Measurements from ENCODE around the gene ERICH6.

Gene ERICH6

GRCh38 chr3:150739200-150739863 lies 35.6 kb upstream of the ERICH6 start:
- Histone ChIP-seq H3K4me3 (ENCODE audit: low read depth, low read length) (no peak overlapping the region), H3K4me1 (ENCODE audit: control insufficient read depth, insufficient read depth, low read length) (no peaks in the 10 kb centered on the region), H3K27ac (ENCODE audit: extremely low read depth, low read depth, low read length) (no peak overlapping the region), H3K9me3 (ENCODE audit: control insufficient read depth, insufficient read depth, low read depth, low read length) (no peaks in the 10 kb centered on the region), H3K36me3 (ENCODE audit: control insufficient read depth in 2 of 2, insufficient read depth in 1 of 2, low read length in 2 of 2) (peaks cover 0 to 10% of the 10 kb centered on the region in 2 experiments; a peak in 1 of 3 replicates)
- CTCF ChIA-PET: no interaction called here
- POLR2A ChIA-PET: no interaction called here
- TF ChIP-seq ZNF362 (tag by site-specific recombination; IDR thresholded peaks at IDR 0.05): 0 out of 2 replicates have a peak, but pooled peaks have one; percentile 33
- no peak for TF ChIP-seq ZBTB21 (tag by site-specific recombination; IDR thresholded peaks at IDR 0.05)

- no peak overlapping the region for H3K27ac ChIP-seq (ENCODE audit: extremely low read depth, low read depth, low read length)
Measured at GRCh38 chr3:150738688-150739087, 35.0 kb upstream of the ERICH6 start.

GRCh38 chr3:150737874-150738679 lies 34.4 kb upstream of the ERICH6 start:
- peaks cover 0 to 10% of the 10 kb centered on the region in 2 experiments; a peak in 1 of 3 replicates for H3K36me3 ChIP-seq (ENCODE audit: control insufficient read depth in 2 of 2, insufficient read depth in 1 of 2, low read length in 2 of 2)
- H3K27ac ChIP-seq (ENCODE audit: extremely low read depth, low read depth, low read length): no peak overlapping the region
- H3K4me3 ChIP-seq (ENCODE audit: low read depth, low read length): no peak overlapping the region
- ChIA-PET POLR2A (no interaction called here), CTCF (interaction anchor here (0.6 kb wide), 1 partner anchor 93 kb away, joined by 3 read pairs; no protein-coding TSS in a partner anchor)
- H3K9me3 ChIP-seq (ENCODE audit: control insufficient read depth, insufficient read depth, low read depth, low read length): no peaks in the 10 kb centered on the region
- H3K4me1 ChIP-seq (ENCODE audit: control insufficient read depth, insufficient read depth, low read length): no peaks in the 10 kb centered on the region
- TF ChIP-seq ZNF513 (tag by site-specific recombination; IDR thresholded peaks at IDR 0.05) (no peak), ZNF148 (tag by site-specific recombination; IDR thresholded peaks at IDR 0.05; ENCODE audit: borderline replicate concordance) (no peak), GLI2 (tag by site-specific recombination; IDR thresholded peaks at IDR 0.05; ENCODE audit: borderline replicate concordance, low read depth) (no peak), ZNF155 (tag by site-specific recombination; IDR thresholded peaks at IDR 0.05) (no peak), ZBTB48 (tag by site-specific recombination; IDR thresholded peaks at IDR 0.05) (no peak), ZNF544 (tag by site-specific recombination; IDR thresholded peaks at IDR 0.05) (no peak), ZSCAN30 (tag by site-specific recombination; IDR thresholded peaks at IDR 0.05) (no peak), ZNF747 (tag by site-specific recombination; IDR thresholded peaks at IDR 0.05) (no peak), ZNF274 (IDR thresholded peaks at IDR 0.05; ENCODE audit: low read length) (no peak), ZNF274 (tag by site-specific recombination; IDR thresholded peaks at IDR 0.05; ENCODE audit: borderline replicate concordance) (no peak), EGR2 (tag by site-specific recombination; IDR thresholded peaks at IDR 0.05; ENCODE audit: low read depth) (no peak), ZNF174 (tag by site-specific recombination; IDR thresholded peaks at IDR 0.05) (no peak), ZNF626 (tag by site-specific recombination; IDR thresholded peaks at IDR 0.05) (no peak)

More at GRCh38 chr3:150738688-150739087, 35.0 kb upstream of the ERICH6 start:
- peaks cover 0 to 10% of the 10 kb centered on the region in 2 experiments; a peak in 1 of 3 replicates for H3K36me3 ChIP-seq (ENCODE audit: control insufficient read depth in 2 of 2, insufficient read depth in 1 of 2, low read length in 2 of 2)
- ChIA-PET POLR2A (no interaction called here), CTCF (no interaction called here)
- H3K9me3 ChIP-seq (ENCODE audit: control insufficient read depth, insufficient read depth, low read depth, low read length): no peaks in the 10 kb centered on the region
- H3K4me3 ChIP-seq (ENCODE audit: low read depth, low read length): no peak overlapping the region
- no peaks in the 10 kb centered on the region for H3K4me1 ChIP-seq (ENCODE audit: control insufficient read depth, insufficient read depth, low read length)
- TF ChIP-seq REST (tag by site-specific recombination; IDR thresholded peaks at IDR 0.05): peak; percentile 35; the same call in 1 of the 2 replicates
- no peak for TF ChIP-seq ZBTB48 (tag by site-specific recombination; IDR thresholded peaks at IDR 0.05)
